K562 (cell line): Measurements from ENCODE around the gene LAMTOR4. TPM values are rescaled to one million over a fixed set of nuclear protein-coding genes. Genes with fewer than 3 reads are reported as not detected.

Experiments used
- ARID1B ChIP-seq: fragments of 450-650 bp; IDR thresholded peaks from 2 replicates; pipeline ENCODE4 v1.6.1; 2016; ENCODE audit warnings: antibody characterized with exemption, mild to moderate bottlenecking, inconsistent platforms
- BCOR ChIP-seq: fragments of 450-650 bp; IDR thresholded peaks from 2 replicates; pipeline ENCODE4 v1.6.1; 2016
- CBX3 ChIP-seq, 2 experiments: IDR thresholded peaks; 1 replicate in 1 of 2; 2 replicates in 1 of 2; pipeline ENCODE4 v1.6.1; 2012; ENCODE audit warnings: inconsistent platforms in 2 of 2, low read length in 2 of 2, borderline replicate concordance in 1 of 2, control low read depth in 1 of 2
- FOSL1 ChIP-seq: fragments of 200-800 bp; sonication (Bioruptor generic); conservative IDR thresholded peaks from 2 replicates; pipeline ENCODE4 v1.6.1; 2016; ENCODE audit warnings: missing genetic modification characterization, missing compliant biosample characterization
- GABPB1 ChIP-seq: sonication (generic); formaldehyde crosslinking; IDR thresholded peaks from 2 replicates; pipeline ENCODE4 v1.8.0; 2022; ENCODE audit warnings: mild to moderate bottlenecking, missing genetic modification reagents
- GTF2A2 ChIP-seq: IDR thresholded peaks from 2 replicates; pipeline ENCODE4 v1.6.1; 2016; ENCODE audit warnings: mild to moderate bottlenecking, missing genetic modification characterization, missing compliant biosample characterization
- HDAC8 ChIP-seq: fragments of 450-650 bp; IDR thresholded peaks from 2 replicates; pipeline ENCODE4 v1.6.1; 2016; ENCODE audit warnings: mild to moderate bottlenecking, missing genetic modification characterization, moderate library complexity, missing compliant biosample characterization
- HNRNPLL ChIP-seq: fragments of 200-400 bp; formaldehyde crosslinking; IDR thresholded peaks from 2 replicates; pipeline ENCODE4 v1.6.1; 2017; ENCODE audit warnings: low read length, low read depth, mild to moderate bottlenecking; ENCODE audit not compliant: poor library complexity, severe bottlenecking
- ILK ChIP-seq: fragments of 450-650 bp; IDR thresholded peaks from 2 replicates; pipeline ENCODE4 v1.6.1; 2016; ENCODE audit warnings: missing genetic modification characterization, low read depth, mild to moderate bottlenecking, missing compliant biosample characterization, moderate library complexity, borderline replicate concordance
- KDM1A ChIP-seq, 2 experiments: fragments of 450-650 bp; IDR thresholded peaks; 2 replicates each; pipeline ENCODE4 v1.6.1; 2016; ENCODE audit warnings: mild to moderate bottlenecking in 2 of 2
- KDM2B ChIP-seq: fragments of 250-450 bp; sonication (Bioruptor Pico); IDR thresholded peaks from 2 replicates; pipeline ENCODE4 v1.8.0; 2021; ENCODE audit warnings: mild to moderate bottlenecking, moderate library complexity
- KDM4B ChIP-seq, 2 experiments: fragments of 450-650 bp in 1 of 2; sonication (generic) in 1 of 2; IDR thresholded peaks; 2 replicates each; pipeline ENCODE4 v1.6.1; 2016 to 2017; ENCODE audit warnings: borderline replicate concordance in 2 of 2, antibody characterized with exemption in 1 of 2, low read depth in 1 of 2, mild to moderate bottlenecking in 1 of 2
- MTF1 ChIP-seq: fragments of 250-450 bp; sonication (Bioruptor Pico); IDR thresholded peaks from 2 replicates; pipeline ENCODE4 v1.9.0; 2021; ENCODE audit warnings: moderate library complexity, mild to moderate bottlenecking, inconsistent platforms, borderline replicate concordance
- NFIC ChIP-seq: fragments of 450-650 bp; IDR thresholded peaks from 2 replicates; pipeline ENCODE4 v1.6.1; 2017; ENCODE audit warnings: mild to moderate bottlenecking, inconsistent platforms
- SMARCA4 ChIP-seq: fragments of 450-650 bp; IDR thresholded peaks from 2 replicates; pipeline ENCODE4 v1.6.1; 2016
- SUPT5H ChIP-seq: fragments of 450-650 bp; IDR thresholded peaks from 2 replicates; pipeline ENCODE4 v1.6.1; 2016
- TAF1 ChIP-seq: IDR thresholded peaks from 2 replicates; pipeline ENCODE4 v1.6.1; 2011; ENCODE audit warnings: mild to moderate bottlenecking, low read length, moderate library complexity; ENCODE audit not compliant: insufficient read depth, control insufficient read depth, severe bottlenecking; ENCODE audit errors: extremely low read depth
- XRCC4 ChIP-seq: IDR thresholded peaks from one replicate; pipeline ENCODE4 v1.6.1; 2011; ENCODE audit not compliant: insufficient read depth, insufficient read length; ENCODE audit errors: extremely low read depth
- ZBED1 ChIP-seq: IDR thresholded peaks from 2 replicates; pipeline ENCODE4 v1.6.1; 2014
- ZNF75A ChIP-seq: fragments of 450-650 bp; formaldehyde crosslinking; IDR thresholded peaks from 2 replicates; pipeline ENCODE4 v1.4.0; 2020; ENCODE audit warnings: mild to moderate bottlenecking
- ZNF780A ChIP-seq: fragments of 250-450 bp; sonication (Bioruptor Pico); IDR thresholded peaks from 2 replicates; pipeline ENCODE4 v1.5.0; 2021; ENCODE audit warnings: mild to moderate bottlenecking
- ZZZ3 ChIP-seq: fragments of 450-650 bp; IDR thresholded peaks from 2 replicates; pipeline ENCODE4 v1.6.1; 2016; ENCODE audit warnings: antibody characterized with exemption, mild to moderate bottlenecking, moderate library complexity
- polyA plus RNA-seq, 8 experiments: library from polyadenylated mRNA; depleted of rRNA in 4 of 8; stranded (reverse) in 5 of 8; unstranded in 3 of 8; fragments of >200 nt; fragmentation: Nextera tagmentation in 2 of 8; fragmentation: Illumina TruSeq in 1 of 8; extraction: Ambion mirVana in 2 of 8; extraction: Trizol in 1 of 8; gene quantifications; 2 replicates each; pipeline versions ENCODE4 v1.2.1 to v1.2.3, GENCODE V29; 2011 to 2014; ENCODE audit warnings: inconsistent platforms in 1 of 8, missing spikeins in 1 of 8
- total RNA-seq, 7 experiments: library from RNA; depleted of rRNA in 6 of 7; stranded (reverse); fragments of >200 nt in 6 of 7; fragmentation: Illumina TruSeq in 2 of 7; extraction: Trizol in 2 of 7; gene quantifications; 2 replicates each; pipeline versions ENCODE4 v1.2.1 to v1.2.3, GENCODE V29; 2011 to 2021; ENCODE audit warnings: low replicate concordance in 1 of 7
- TF ChIP-seq, protein P1 (sequence below), 2 experiments: fragments of 450-650 bp in 1 of 2; IDR thresholded peaks; 2 replicates each; pipeline ENCODE4 v1.6.1; 2011 to 2017; ENCODE audit warnings: low read depth in 2 of 2, antibody characterized with exemption in 1 of 2, borderline replicate concordance in 1 of 2, low read length in 1 of 2, mild to moderate bottlenecking in 1 of 2, mixed read lengths in 1 of 2; ENCODE audit not compliant: control insufficient read depth in 1 of 2
- TF ChIP-seq, protein P2 (sequence below): fragments of 450-650 bp; IDR thresholded peaks from 2 replicates; pipeline ENCODE4 v1.6.1; 2016; ENCODE audit warnings: antibody characterized with exemption

Gene LAMTOR4
- total and polyA plus RNA-seq, 9 of the 15 experiments (the other 6 are each of a cell fraction or from before 2014, with no cell fraction given), result 79.6 to 314 (median 195) TPM

DNA sequence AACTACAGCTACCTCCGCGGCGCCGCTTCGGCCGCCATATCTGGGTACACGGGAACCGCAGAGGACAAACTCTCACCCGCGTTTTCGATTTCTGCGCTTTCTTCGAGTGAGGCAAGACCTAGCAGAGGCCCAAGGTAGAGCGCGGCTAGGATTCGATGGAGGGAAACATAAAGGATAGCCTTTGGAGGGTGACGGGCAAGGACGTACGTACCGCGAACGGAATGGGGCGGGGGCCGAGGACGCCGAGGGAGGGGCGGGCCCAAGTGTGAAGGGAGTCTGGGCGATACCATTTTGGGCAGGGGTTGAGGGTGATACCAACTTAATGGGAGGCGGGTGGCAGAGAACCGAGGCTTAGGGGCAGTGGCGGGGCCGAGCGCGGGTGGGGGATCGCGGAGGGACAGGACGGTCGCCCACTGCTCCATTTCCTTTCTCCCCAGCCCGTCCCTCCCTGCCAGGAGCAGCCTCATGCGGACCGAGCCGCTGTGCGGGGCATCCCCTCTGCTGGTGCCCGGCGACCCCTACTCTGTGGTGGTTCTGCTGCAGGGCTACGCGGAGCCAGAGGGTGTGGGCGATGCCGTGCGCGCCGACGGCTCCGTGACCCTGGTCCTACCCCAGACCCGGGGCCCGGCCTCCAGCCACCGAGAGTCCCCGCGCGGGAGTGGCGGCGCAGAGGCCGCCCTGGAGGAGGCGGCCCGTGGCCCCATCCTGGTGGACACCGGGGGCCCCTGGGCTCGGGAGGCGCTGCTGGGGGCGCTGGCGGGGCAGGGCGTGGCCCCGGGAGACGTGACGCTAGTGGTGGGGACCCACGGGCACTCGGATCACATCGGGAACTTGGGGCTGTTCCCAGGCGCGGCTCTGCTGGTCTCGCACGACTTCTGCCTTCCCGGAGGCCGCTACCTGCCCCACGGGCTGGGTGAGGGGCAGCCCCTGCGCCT lies 21.5 kb upstream of the LAMTOR4 start, which contains the start of gene MBLAC1 (continued):
- TF ChIP-seq, protein P1, sequence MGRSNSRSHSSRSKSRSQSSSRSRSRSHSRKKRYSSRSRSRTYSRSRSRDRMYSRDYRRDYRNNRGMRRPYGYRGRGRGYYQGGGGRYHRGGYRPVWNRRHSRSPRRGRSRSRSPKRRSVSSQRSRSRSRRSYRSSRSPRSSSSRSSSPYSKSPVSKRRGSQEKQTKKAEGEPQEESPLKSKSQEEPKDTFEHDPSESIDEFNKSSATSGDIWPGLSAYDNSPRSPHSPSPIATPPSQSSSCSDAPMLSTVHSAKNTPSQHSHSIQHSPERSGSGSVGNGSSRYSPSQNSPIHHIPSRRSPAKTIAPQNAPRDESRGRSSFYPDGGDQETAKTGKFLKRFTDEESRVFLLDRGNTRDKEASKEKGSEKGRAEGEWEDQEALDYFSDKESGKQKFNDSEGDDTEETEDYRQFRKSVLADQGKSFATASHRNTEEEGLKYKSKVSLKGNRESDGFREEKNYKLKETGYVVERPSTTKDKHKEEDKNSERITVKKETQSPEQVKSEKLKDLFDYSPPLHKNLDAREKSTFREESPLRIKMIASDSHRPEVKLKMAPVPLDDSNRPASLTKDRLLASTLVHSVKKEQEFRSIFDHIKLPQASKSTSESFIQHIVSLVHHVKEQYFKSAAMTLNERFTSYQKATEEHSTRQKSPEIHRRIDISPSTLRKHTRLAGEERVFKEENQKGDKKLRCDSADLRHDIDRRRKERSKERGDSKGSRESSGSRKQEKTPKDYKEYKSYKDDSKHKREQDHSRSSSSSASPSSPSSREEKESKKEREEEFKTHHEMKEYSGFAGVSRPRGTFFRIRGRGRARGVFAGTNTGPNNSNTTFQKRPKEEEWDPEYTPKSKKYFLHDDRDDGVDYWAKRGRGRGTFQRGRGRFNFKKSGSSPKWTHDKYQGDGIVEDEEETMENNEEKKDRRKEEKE (IDR thresholded peaks at IDR 0.05; ENCODE audit: borderline replicate concordance in 1 of 2, control insufficient read depth in 1 of 2, low read depth in 2 of 2, low read length in 1 of 2), result peak in 1 of 2 experiments; percentile 91; a peak in 2 of 4 replicates
- TF ChIP-seq KDM2B (CRISPR knock-in tag) (peak; percentile 68; the same call in 1 of the 2 replicates), SUPT5H (peak; percentile 95), KDM1A (IDR thresholded peaks at IDR 0.05) (peak in 1 of 2 experiments; percentile 88; a peak in 2 of 4 replicates), MTF1 (CRISPR knock-in tag) (no peak), GABPB1 (peak; percentile 65), FOSL1 (tag) (0 out of 2 replicates have a peak, but pooled peaks have one; percentile 2), KDM4B (IDR thresholded peaks at IDR 0.05; ENCODE audit: borderline replicate concordance in 2 of 2, low read depth in 1 of 2) (peak in 1 of 2 experiments; percentile 62; a peak in 1 of 4 replicates), ZZZ3 (peak; percentile 81; the same call in 1 of the 2 replicates), ZNF75A (CRISPR knock-in tag) (no peak), HDAC8 (peak; percentile 49; the same call in 1 of the 2 replicates), ZNF780A (CRISPR knock-in tag) (no peak), NFIC (peak; percentile 23; the same call in 1 of the 2 replicates), ILK (tag) (no peak), SMARCA4 (peak; percentile 17), TAF1 (peak; percentile 79), XRCC4 (no peak), ARID1B (peak; percentile 53), ZBED1 (0 out of 2 replicates have a peak, but pooled peaks have one; percentile 2), CBX3 (IDR thresholded peaks at IDR 0.05; ENCODE audit: borderline replicate concordance in 1 of 2, low read length in 2 of 2) (peak in 1 of 2 experiments; percentile 65; a peak in 2 of 3 replicates), BCOR (peak; percentile 7; the same call in 1 of the 2 replicates), GTF2A2 (peak; percentile 25; the same call in 1 of the 2 replicates), HNRNPLL (peak; percentile 62)
- TF ChIP-seq, protein P2, sequence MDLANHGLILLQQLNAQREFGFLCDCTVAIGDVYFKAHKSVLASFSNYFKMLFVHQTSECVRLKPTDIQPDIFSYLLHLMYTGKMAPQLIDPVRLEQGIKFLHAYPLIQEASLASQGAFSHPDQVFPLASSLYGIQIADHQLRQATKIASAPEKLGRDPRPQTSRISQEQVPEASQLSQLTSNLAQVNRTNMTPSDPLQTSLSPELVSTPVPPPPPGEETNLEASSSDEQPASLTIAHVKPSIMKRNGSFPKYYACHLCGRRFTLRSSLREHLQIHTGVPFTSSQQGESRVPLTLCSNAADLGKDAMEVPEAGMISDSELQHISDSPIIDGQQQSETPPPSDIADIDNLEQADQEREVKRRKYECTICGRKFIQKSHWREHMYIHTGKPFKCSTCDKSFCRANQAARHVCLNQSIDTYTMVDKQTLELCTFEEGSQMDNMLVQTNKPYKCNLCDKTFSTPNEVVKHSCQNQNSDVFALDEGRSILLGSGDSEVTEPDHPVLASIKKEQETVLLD, result peak; percentile 69
